NCI-H1694 treated with DMSO at 0.1 percent for 48 hours (cell line): Measurements from ENCODE around the gene ONECUT2.
A peak's percentile ranks its signal among the peaks of the same experiment; 100 is the strongest.
"Not testable (repeated sequence)": the region's sequence is repeated elsewhere in the genome, so short reads cannot be mapped to it uniquely, and the experiment has no call there.

Experiments
- DNase-seq: peaks from one replicate; lab custom pipeline; 2025; lab: John Stamatoyannopoulos, UW

Gene ONECUT2

GRCh38 chr18:57434536-57435494 lies at the start of gene ONECUT2:
Gene ONECUT2 (plus strand): TSS chr18:57435374. CDS start chr18:57435717, 343 bp downstream.
- peak; percentile 83 for DNase-seq

- DNase-seq, result no peak
Observed at GRCh38 chr18:57389271-57389670, 45.9 kb upstream of the ONECUT2 start.

GRCh38 chr18:57390044-57390443 lies 45.1 kb upstream of the ONECUT2 start:
- DNase-seq, result no peak

GRCh38 chr18:57394749-57395148 lies 40.4 kb upstream of the ONECUT2 start:
- not testable (repeated sequence) for DNase-seq

GRCh38 chr18:57396831-57397230 lies 38.3 kb upstream of the ONECUT2 start:
- not testable (repeated sequence) for DNase-seq

GRCh38 chr18:57397440-57398132 lies 37.6 kb upstream of the ONECUT2 start:
- DNase-seq, result no peak

GRCh38 chr18:57404345-57404744 lies 30.8 kb upstream of the ONECUT2 start:
- no peak for DNase-seq

GRCh38 chr18:57409650-57410049 lies 25.5 kb upstream of the ONECUT2 start:
- no peak for DNase-seq

GRCh38 chr18:57410749-57411148 lies 24.4 kb upstream of the ONECUT2 start:
- no peak for DNase-seq

GRCh38 chr18:57416542-57416941 lies 18.6 kb upstream of the ONECUT2 start:
- DNase-seq, result no peak

GRCh38 chr18:57422313-57422872 lies 12.8 kb upstream of the ONECUT2 start:
- DNase-seq, result no peak

- DNase-seq, result no peak
Observed at GRCh38 chr18:57423821-57424220, 11.4 kb upstream of the ONECUT2 start.

GRCh38 chr18:57425096-57425495 lies 10.1 kb upstream of the ONECUT2 start:
- no peak for DNase-seq

- DNase-seq, result no peak
Observed at GRCh38 chr18:57426187-57426586, 9.0 kb upstream of the ONECUT2 start.

GRCh38 chr18:57427429-57428201 lies 7.6 kb upstream of the ONECUT2 start:
- no peak for DNase-seq

- no peak for DNase-seq
Observed at GRCh38 chr18:57428221-57429150, 6.7 kb upstream of the ONECUT2 start.

- no peak for DNase-seq
Observed at GRCh38 chr18:57429167-57430078, 5.8 kb upstream of the ONECUT2 start.

GRCh38 chr18:57430079-57431001 lies 4.8 kb upstream of the ONECUT2 start:
- no peak for DNase-seq

GRCh38 chr18:57431002-57431382 lies 4.2 kb upstream of the ONECUT2 start:
- no peak for DNase-seq
